Measurements from ENCODE around the gene EMX1. TPM values are rescaled to one million over a fixed set of nuclear protein-coding genes. Genes with fewer than 3 reads are reported as not detected.

Gene EMX1
- total and polyA plus RNA-seq, 2 of the 13 experiments (the other 11 are each of a cell fraction or from before 2014, with no cell fraction given) = 0.62 to 4.9 TPM

GRCh38 chr2:72915320-72915906 is 1.9 kb upstream of the EMX1 start (continued):
- no peak for TF ChIP-seq ZNF589 (CRISPR knock-in tag; conservative IDR thresholded peaks at IDR 0.05)
- TF ChIP-seq, protein P1, sequence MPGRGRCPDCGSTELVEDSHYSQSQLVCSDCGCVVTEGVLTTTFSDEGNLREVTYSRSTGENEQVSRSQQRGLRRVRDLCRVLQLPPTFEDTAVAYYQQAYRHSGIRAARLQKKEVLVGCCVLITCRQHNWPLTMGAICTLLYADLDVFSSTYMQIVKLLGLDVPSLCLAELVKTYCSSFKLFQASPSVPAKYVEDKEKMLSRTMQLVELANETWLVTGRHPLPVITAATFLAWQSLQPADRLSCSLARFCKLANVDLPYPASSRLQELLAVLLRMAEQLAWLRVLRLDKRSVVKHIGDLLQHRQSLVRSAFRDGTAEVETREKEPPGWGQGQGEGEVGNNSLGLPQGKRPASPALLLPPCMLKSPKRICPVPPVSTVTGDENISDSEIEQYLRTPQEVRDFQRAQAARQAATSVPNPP (CRISPR knock-in tag; IDR thresholded peaks at IDR 0.05) = no peak
- no peak for TF ChIP-seq AHR (CRISPR knock-in tag; IDR thresholded peaks at IDR 0.05)
- TF ChIP-seq FOXO1 (CRISPR knock-in tag; IDR thresholded peaks at IDR 0.05) = peak; percentile 7; the same call in 1 of the 2 replicates
- 0 out of 2 replicates have a peak, but pooled peaks have one; percentile 0 for TF ChIP-seq KLF13 (CRISPR knock-in tag; IDR thresholded peaks at IDR 0.05)
- TF ChIP-seq, protein P2, sequence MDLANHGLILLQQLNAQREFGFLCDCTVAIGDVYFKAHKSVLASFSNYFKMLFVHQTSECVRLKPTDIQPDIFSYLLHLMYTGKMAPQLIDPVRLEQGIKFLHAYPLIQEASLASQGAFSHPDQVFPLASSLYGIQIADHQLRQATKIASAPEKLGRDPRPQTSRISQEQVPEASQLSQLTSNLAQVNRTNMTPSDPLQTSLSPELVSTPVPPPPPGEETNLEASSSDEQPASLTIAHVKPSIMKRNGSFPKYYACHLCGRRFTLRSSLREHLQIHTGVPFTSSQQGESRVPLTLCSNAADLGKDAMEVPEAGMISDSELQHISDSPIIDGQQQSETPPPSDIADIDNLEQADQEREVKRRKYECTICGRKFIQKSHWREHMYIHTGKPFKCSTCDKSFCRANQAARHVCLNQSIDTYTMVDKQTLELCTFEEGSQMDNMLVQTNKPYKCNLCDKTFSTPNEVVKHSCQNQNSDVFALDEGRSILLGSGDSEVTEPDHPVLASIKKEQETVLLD (CRISPR knock-in tag; IDR thresholded peaks at IDR 0.05; ENCODE audit: low read depth) = no peak
- no peak for TF ChIP-seq ZNF7 (CRISPR knock-in tag; IDR thresholded peaks at IDR 0.05)
- TF ChIP-seq, protein P3, sequence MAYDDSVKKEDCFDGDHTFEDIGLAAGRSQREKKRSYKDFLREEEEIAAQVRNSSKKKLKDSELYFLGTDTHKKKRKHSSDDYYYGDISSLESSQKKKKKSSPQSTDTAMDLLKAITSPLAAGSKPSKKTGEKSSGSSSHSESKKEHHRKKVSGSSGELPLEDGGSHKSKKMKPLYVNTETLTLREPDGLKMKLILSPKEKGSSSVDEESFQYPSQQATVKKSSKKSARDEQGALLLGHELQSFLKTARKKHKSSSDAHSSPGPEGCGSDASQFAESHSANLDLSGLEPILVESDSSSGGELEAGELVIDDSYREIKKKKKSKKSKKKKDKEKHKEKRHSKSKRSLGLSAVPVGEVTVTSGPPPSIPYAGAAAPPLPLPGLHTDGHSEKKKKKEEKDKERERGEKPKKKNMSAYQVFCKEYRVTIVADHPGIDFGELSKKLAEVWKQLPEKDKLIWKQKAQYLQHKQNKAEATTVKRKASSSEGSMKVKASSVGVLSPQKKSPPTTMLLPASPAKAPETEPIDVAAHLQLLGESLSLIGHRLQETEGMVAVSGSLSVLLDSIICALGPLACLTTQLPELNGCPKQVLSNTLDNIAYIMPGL (CRISPR knock-in tag; IDR thresholded peaks at IDR 0.05; ENCODE audit: borderline replicate concordance in 1 of 2, low read depth in 1 of 2) = no peak

Data from HepG2 (cell line).